HG03108 (cell line): ENCODE measurements around the gene CD200R1L.

ENCODE experiments used
- ATAC-seq: cut with Tn5 transposase; IDR thresholded peaks from one replicate; pipeline ENCODE4 v1.9.1; 2021; ENCODE audit warnings: moderate library complexity; ENCODE audit not compliant: unreplicated experiment

CD200R1L gene

GRCh38 chr3:112770032-112770626, 76.5 kb downstream of the CD200R1L start:
- ATAC-seq, result no peak

- ATAC-seq, result no peak
These were observed 77.2 kb downstream of the CD200R1L start for GRCh38 chr3:112769286-112769978.

GRCh38 chr3:112767777-112768176, 78.9 kb downstream of the CD200R1L start:
- no peak for ATAC-seq

GRCh38 chr3:112767177-112767576, 79.5 kb downstream of the CD200R1L start:
- ATAC-seq, result no peak
